Measurements from ENCODE around the gene FNDC7.
A peak's percentile ranks its signal among the peaks of the same experiment; 100 is the strongest.
"Not testable (repeated sequence)": the region's sequence is repeated elsewhere in the genome, so short reads cannot be mapped to it uniquely, and the experiment has no call there.

The FNDC7 gene

GRCh38 chr1:108745980-108746381 is 33.3 kb downstream of the FNDC7 start:
- DNase-seq (ENCODE audit: low read depth), result no peak

GRCh38 chr1:108746382-108747170 is 33.9 kb downstream of the FNDC7 start, which contains the start of gene STXBP3:
Gene STXBP3, plus strand, starts transcription at chr1:108746674. Its CDS starts 64 bp downstream, at chr1:108746738.
- peak; percentile 95 for DNase-seq (ENCODE audit: low read depth)

GRCh38 chr1:108747171-108747850 is 34.6 kb downstream of the FNDC7 start:
- peak; percentile 90 for DNase-seq (ENCODE audit: low read depth)

GRCh38 chr1:108747898-108748297 is 35.2 kb downstream of the FNDC7 start:
- no peak for DNase-seq (ENCODE audit: low read depth)

- no peak for DNase-seq (ENCODE audit: low read depth)
Measured at GRCh38 chr1:108749081-108749480, 36.4 kb downstream of the FNDC7 start.

GRCh38 chr1:108750476-108751181 is 37.9 kb downstream of the FNDC7 start:
- DNase-seq (ENCODE audit: low read depth), result no peak

- DNase-seq (ENCODE audit: low read depth), result no peak
Measured at GRCh38 chr1:108753363-108753762, 40.7 kb downstream of the FNDC7 start.

GRCh38 chr1:108758796-108759195 is 46.1 kb downstream of the FNDC7 start:
- DNase-seq (ENCODE audit: low read depth), result no peak

- no peak for DNase-seq (ENCODE audit: low read depth)
Measured at GRCh38 chr1:108767115-108767514, 54.4 kb downstream of the FNDC7 start.

GRCh38 chr1:108767708-108768107 is 55.0 kb downstream of the FNDC7 start:
- no peak for DNase-seq (ENCODE audit: low read depth)

- DNase-seq (ENCODE audit: low read depth), result no peak
Measured at GRCh38 chr1:108777839-108778238, 65.1 kb downstream of the FNDC7 start.

GRCh38 chr1:108779455-108779854 is 66.7 kb downstream of the FNDC7 start:
- no peak for DNase-seq (ENCODE audit: low read depth)

GRCh38 chr1:108780937-108781574 is 68.3 kb downstream of the FNDC7 start:
- no peak for DNase-seq (ENCODE audit: low read depth)

- not testable (repeated sequence) for DNase-seq (ENCODE audit: low read depth)
Measured at GRCh38 chr1:108781575-108781944, 68.9 kb downstream of the FNDC7 start.

GRCh38 chr1:108785264-108785663 is 72.6 kb downstream of the FNDC7 start:
- DNase-seq (ENCODE audit: low read depth), result no peak

GRCh38 chr1:108785880-108786279 is 73.2 kb downstream of the FNDC7 start:
- DNase-seq (ENCODE audit: low read depth), result no peak

- no peak for DNase-seq (ENCODE audit: low read depth)
Measured at GRCh38 chr1:108791790-108792189, 79.1 kb downstream of the FNDC7 start.

Measured in amniotic epithelial cell (primary cell).